Measurements from ENCODE around the gene NAV1. TPM values are rescaled to one million over a fixed set of nuclear protein-coding genes. Genes with fewer than 3 reads are reported as not detected.

NAV1 gene
- total and polyA plus RNA-seq, 9 of the 15 experiments (the other 6 are each of a cell fraction or from before 2014, with no cell fraction given): 0.91 to 16.8 (median 3.2) TPM

- TF ChIP-seq CTCF (IDR thresholded peaks at IDR 0.05 in 2 of 3, conservative IDR thresholded peaks at IDR 0.05 in 1 of 3; ENCODE audit: insufficient read depth in 2 of 3, low read depth in 1 of 3, low read length in 3 of 3) (peak in 1 of 3 experiments; percentile 24; a peak in 2 of 6 replicates), ZNF174 (CRISPR knock-in tag; IDR thresholded peaks at IDR 0.05) (no peak), DMBX1 (CRISPR knock-in tag; IDR thresholded peaks at IDR 0.05; ENCODE audit: borderline replicate concordance) (0 out of 2 replicates have a peak, but pooled peaks have one; percentile 8), MIER1 (IDR thresholded peaks at IDR 0.05; ENCODE audit: low read depth) (no peak), POU5F1 (IDR thresholded peaks at IDR 0.05; ENCODE audit: borderline replicate concordance, low read depth, low read length, partially characterized antibody) (no peak), ZZZ3 (IDR thresholded peaks at IDR 0.05) (no peak), ZNF146 (CRISPR knock-in tag; IDR thresholded peaks at IDR 0.05; ENCODE audit: unreplicated experiment) (no peak), GATA2 (CRISPR knock-in tag; IDR thresholded peaks at IDR 0.05) (peak; percentile 63; the same call in 1 of the 2 replicates), ZBTB49 (CRISPR knock-in tag; IDR thresholded peaks at IDR 0.05; ENCODE audit: borderline replicate concordance) (no peak), KLF1 (tag; IDR thresholded peaks at IDR 0.05) (peak; percentile 55; the same call in 1 of the 2 replicates), MGA (IDR thresholded peaks at IDR 0.05) (no peak)
These were observed 5.1 kb downstream of the NAV1 start (continued) for GRCh38 chr1:201543871-201544642.

Data from K562 (cell line).